ENCODE measurements around the gene NBEAL2.

GRCh38 chr3:47001731-47002170 is 22.3 kb downstream of the NBEAL2 start:
- TF ChIP-seq CTCF (IDR thresholded peaks at IDR 0.05) (no peak), POLR2A (IDR thresholded peaks at IDR 0.05) (no peak), POLR2AphosphoS5 (IDR thresholded peaks at IDR 0.05; ENCODE audit: insufficient read depth in 1 of 2, low read depth in 1 of 2) (no peak)
